Measurements from ENCODE around the gene TMBIM4.

GRCh38 chr12:66117242-66117641, 52.6 kb downstream of the TMBIM4 start:
- TF ChIP-seq CTCF (IDR thresholded peaks at IDR 0.05; ENCODE audit: extremely low read depth in 1 of 2, insufficient read depth in 1 of 2, low read depth in 1 of 2, low read length in 2 of 2) (no peak), EZH2 (IDR thresholded peaks at IDR 0.05; ENCODE audit: borderline replicate concordance, low read depth, low read length, severe bottlenecking) (no peak), POLR2A (IDR thresholded peaks at IDR 0.05; ENCODE audit: low read depth, low read length) (no peak), POLR2AphosphoS5 (IDR thresholded peaks at IDR 0.05; ENCODE audit: insufficient read depth, low read depth, low read length) (no peak), MAX (IDR thresholded peaks at IDR 0.05; ENCODE audit: insufficient read depth, insufficient read length) (no peak)
